Loucy (cell line): ENCODE results near the gene CCIN.

ENCODE experiments used
- CTCF ChIP-seq: fragments of 200-600 bp; sonication (generic); conservative IDR thresholded peaks from 2 replicates; pipeline ENCODE4 v1.5.1; 2014; ENCODE audit warnings: mild to moderate bottlenecking, antibody characterized with exemption, low read length
- EZH2phosphoT487 ChIP-seq: fragments of 200-600 bp; IDR thresholded peaks from 2 replicates; pipeline ENCODE4 v1.6.1; 2018; ENCODE audit warnings: antibody characterized with exemption, mild to moderate bottlenecking, moderate library complexity, borderline replicate concordance

- TF ChIP-seq EZH2phosphoT487: no peak
- TF ChIP-seq CTCF: no peak
Measured at GRCh38 chr9:36150574-36151315, 18.4 kb upstream of the CCIN start.
